Urinary bladder (tissue), 4 donors: ENCODE results near the gene COL13A1. TPM values are rescaled to one million over a fixed set of nuclear protein-coding genes. Genes with fewer than 3 reads are reported as not detected.

Source experiments
- DNase-seq: peaks from one replicate; pipeline ENCODE4 v3.0.0-alpha.2; 2015; ENCODE audit errors: extremely low spot score
- H3K27ac ChIP-seq: one replicate; pipeline ENCODE4 v1.5.1; 2013; ENCODE audit warnings: low read depth, mild to moderate bottlenecking, moderate library complexity
- H3K36me3 ChIP-seq: one replicate; pipeline ENCODE4 v1.6.1; 2013; ENCODE audit warnings: mild to moderate bottlenecking, moderate library complexity; ENCODE audit not compliant: insufficient read depth
- H3K4me1 ChIP-seq: one replicate; pipeline ENCODE4 v1.6.1; 2013; ENCODE audit warnings: mild to moderate bottlenecking, moderate library complexity; ENCODE audit not compliant: insufficient read depth
- H3K4me3 ChIP-seq: one replicate; pipeline ENCODE4 v1.5.1; 2013; ENCODE audit warnings: low read depth, low read length
- WGBS: extraction: QIAGEN DNeasy Blood & Tissue Kit; methylation state at CpG from one replicate; pipeline ENCODE4 v1.1.7; 2013; 5-methylcytosine and 5-hydroxymethylcytosine counted together
- polyA plus RNA-seq: library from polyadenylated mRNA; stranded (reverse); fragments of 200-250 nt; gene quantifications from one replicate; pipeline ENCODE4 v1.2.3, GENCODE V29; 2013
- total RNA-seq: library from RNA; depleted of rRNA; stranded (reverse); fragments of >200 nt; gene quantifications from one replicate; pipeline ENCODE4 v1.2.3, GENCODE V29; 2014
- donor health status: healthy with polysubstance abuse.
- donor health status: healthy.

Gene COL13A1
- total and polyA plus RNA-seq, 2 donors, result 5.7 to 9.2 TPM

GRCh38 chr10:69817078-69817581, 15.4 kb downstream of the COL13A1 start:
- Histone ChIP-seq H3K36me3 (no peaks in the 10 kb centered on the region), H3K4me3 (no peak overlapping the region), H3K27ac (no peak overlapping the region), H3K4me1 (no peaks in the 10 kb centered on the region)
- no peak for DNase-seq
- WGBS, result 48% methylated on average over 11 of the region's 11 CpGs

GRCh38 chr10:69818676-69819239, 17.1 kb downstream of the COL13A1 start:
- Histone ChIP-seq H3K27ac (no peak overlapping the region), H3K4me1 (no peaks in the 10 kb centered on the region), H3K36me3 (no peaks in the 10 kb centered on the region), H3K4me3 (no peak overlapping the region)
- DNase-seq, result no peak
- WGBS, result 94% methylated on average over 2 of the region's 2 CpGs

DNA sequence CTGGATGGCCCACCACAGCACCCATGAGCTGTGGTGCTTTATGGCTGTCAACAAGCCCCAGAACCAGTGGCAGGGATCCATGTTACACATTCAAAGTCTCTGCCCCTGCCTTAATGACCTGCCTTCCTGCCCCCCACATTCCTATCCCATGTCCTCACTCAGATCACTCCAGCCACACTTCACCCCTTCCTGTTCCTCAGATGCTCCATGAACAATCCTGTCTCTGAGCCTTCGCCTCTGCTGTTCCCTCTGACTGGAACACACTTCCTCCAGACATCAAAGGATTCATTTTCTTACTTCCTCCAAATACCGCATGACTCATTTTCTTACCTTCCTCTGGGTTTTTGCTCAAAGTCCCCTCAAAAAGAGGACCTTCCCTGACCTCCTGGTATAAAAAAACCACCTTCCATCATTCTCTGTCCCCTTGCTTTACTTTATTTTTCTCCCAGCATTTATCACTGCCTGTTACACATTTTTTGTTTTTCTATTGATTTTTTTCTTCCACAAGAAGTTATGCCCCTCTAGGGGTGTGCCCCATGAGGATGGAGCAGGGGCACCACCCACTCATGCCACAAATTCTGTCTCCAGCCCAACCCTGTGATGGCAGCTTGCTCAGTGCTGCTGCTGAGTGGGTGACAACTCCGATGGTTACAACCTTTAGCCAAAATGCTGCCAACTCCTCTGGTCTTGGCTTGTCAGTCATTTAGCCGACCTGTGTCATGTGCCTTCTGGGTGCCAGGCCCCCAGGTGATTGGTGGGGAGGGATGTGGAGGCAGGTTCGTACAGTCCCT, 18.2 kb downstream of the COL13A1 start:
- Histone ChIP-seq H3K36me3 (no peaks in the 10 kb centered on the region), H3K27ac (no peak overlapping the region), H3K4me3 (no peak overlapping the region), H3K4me1 (no peaks in the 10 kb centered on the region)
- DNase-seq, result no peak
- 87% methylated on average over 5 of the region's 5 CpGs for WGBS

- Histone ChIP-seq H3K4me3 (no peak overlapping the region), H3K27ac (no peak overlapping the region), H3K36me3 (no peaks in the 10 kb centered on the region), H3K4me1 (no peaks in the 10 kb centered on the region)
- WGBS, result 94% methylated on average over 4 of the region's 4 CpGs
- DNase-seq, result no peak
These were observed 19.1 kb downstream of the COL13A1 start for GRCh38 chr10:69820817-69821216.

DNA sequence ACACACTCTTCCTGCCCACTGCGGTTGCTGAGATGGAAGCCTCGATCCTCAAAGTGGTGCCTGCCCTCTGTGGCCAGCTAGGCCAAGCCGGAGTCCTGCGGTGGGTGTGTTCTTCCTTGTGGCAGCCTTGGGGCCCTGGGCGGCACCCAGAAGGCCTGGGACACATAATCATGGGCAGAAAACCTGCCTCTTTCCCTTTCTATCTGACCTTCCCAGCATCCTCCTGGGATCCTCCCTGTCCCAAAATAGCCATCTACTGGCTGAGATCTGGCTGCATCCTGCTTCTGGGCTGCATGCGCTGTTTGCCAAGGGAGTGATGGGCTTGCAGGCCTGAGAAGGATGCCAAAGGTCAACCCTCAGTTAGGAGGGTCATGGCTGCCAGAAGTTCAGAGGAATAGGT, 23.9 kb downstream of the COL13A1 start:
- no peak overlapping the region for H3K27ac ChIP-seq
- no peak for DNase-seq
- no peak overlapping the region for H3K4me3 ChIP-seq
- H3K4me1 ChIP-seq, result no peaks in the 10 kb centered on the region
- WGBS, result 83% methylated on average over 6 of the region's 6 CpGs
- no peaks in the 10 kb centered on the region for H3K36me3 ChIP-seq

DNA sequence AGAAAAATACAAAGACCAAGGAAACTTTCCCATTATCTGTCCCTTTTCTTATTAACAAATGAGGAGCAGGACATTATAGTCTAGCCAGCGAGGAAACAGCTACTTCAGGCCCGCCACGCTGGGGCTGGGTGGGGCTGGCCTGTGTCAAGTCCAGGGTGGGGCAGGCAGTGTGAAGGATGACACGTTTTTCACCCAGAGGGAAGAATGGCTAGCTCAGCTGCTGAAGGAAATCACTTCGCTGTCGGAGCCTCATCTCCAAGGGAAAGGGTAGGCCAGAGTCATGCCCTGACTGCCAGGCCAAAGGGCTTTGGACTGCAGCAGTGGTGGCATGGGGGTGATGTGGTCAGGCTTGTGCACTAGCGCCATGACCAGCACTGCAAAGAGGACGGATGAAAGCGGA, 24.4 kb downstream of the COL13A1 start:
- Histone ChIP-seq H3K27ac (no peak overlapping the region), H3K4me1 (no peaks in the 10 kb centered on the region), H3K36me3 (no peaks in the 10 kb centered on the region), H3K4me3 (no peak overlapping the region)
- DNase-seq, result no peak
- WGBS, result 78% methylated on average over 9 of the region's 9 CpGs

DNA sequence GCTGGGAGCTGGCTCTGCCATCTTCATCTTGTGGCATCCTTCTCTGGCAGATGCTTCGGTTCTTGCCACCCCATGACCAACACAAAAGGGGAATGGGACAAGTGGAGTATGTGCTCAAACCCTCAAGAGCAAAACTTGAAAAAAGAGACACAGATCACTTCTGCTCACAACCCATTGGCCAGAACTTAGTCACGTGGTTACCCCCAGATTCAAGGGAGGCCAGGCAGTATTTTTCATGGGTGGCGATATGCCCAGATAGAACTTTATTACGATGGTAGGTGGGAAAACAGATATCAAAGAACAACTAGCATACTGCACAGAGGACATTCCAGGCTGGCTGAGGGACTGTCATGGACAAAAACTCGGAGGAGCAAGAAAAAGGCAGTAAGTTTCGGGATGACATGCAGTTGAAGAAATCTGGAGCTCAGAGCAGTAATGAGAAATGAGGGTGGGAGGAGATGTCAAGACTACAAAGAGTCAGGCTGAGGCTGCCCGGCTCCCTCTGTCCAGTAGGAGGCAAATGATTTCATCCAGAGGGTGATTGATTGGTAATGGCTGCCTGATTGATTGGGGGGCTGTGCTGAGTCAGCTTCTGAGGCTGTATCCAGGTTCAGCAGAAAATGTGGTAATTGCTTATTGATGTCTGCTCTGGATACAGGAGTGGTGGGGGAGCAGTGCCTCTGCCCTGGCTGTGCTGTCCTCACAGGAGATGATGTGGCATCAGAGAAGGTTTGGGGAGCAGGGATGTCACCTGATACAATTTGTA, 25.3 kb downstream of the COL13A1 start:
- Histone ChIP-seq H3K4me3 (no peak overlapping the region), H3K27ac (no peak overlapping the region), H3K4me1 (no peaks in the 10 kb centered on the region), H3K36me3 (no peaks in the 10 kb centered on the region)
- DNase-seq, result no peak
- 87% methylated on average over 7 of the region's 7 CpGs for WGBS

- H3K4me3 ChIP-seq, result no peak overlapping the region
- H3K27ac ChIP-seq, result no peak overlapping the region
- H3K4me1 ChIP-seq, result no peaks in the 10 kb centered on the region
- DNase-seq, result no peak
- no peaks in the 10 kb centered on the region for H3K36me3 ChIP-seq
- 78% methylated on average over 9 of the region's 9 CpGs for WGBS
These were observed 26.6 kb downstream of the COL13A1 start for GRCh38 chr10:69828144-69828870.

GRCh38 chr10:69829775-69830174, 28.1 kb downstream of the COL13A1 start:
- no peak for DNase-seq
- 45% methylated on average over 8 of the region's 8 CpGs for WGBS
- no peak overlapping the region for H3K4me3 ChIP-seq
- H3K27ac ChIP-seq, result no peak overlapping the region
- no peaks in the 10 kb centered on the region for H3K4me1 ChIP-seq
- H3K36me3 ChIP-seq, result no peaks in the 10 kb centered on the region

GRCh38 chr10:69831231-69831855, 29.6 kb downstream of the COL13A1 start:
- WGBS, result 68% methylated on average over 5 of the region's 5 CpGs
- H3K27ac ChIP-seq, result no peak overlapping the region
- no peak overlapping the region for H3K4me3 ChIP-seq

GRCh38 chr10:69835233-69835632, 33.5 kb downstream of the COL13A1 start:
- no peak overlapping the region for H3K4me3 ChIP-seq
- H3K4me1 ChIP-seq, result no peaks in the 10 kb centered on the region
- 91% methylated on average over 6 of the region's 6 CpGs for WGBS
- no peaks in the 10 kb centered on the region for H3K36me3 ChIP-seq
- H3K27ac ChIP-seq, result no peak overlapping the region
- no peak for DNase-seq

More at GRCh38 chr10:69831231-69831855, 29.6 kb downstream of the COL13A1 start:
- Histone ChIP-seq H3K4me1 (no peaks in the 10 kb centered on the region), H3K36me3 (no peaks in the 10 kb centered on the region)
- DNase-seq, result no peak

GRCh38 chr10:69835875-69836730, 34.4 kb downstream of the COL13A1 start:
- DNase-seq, result no peak
- no peaks in the 10 kb centered on the region for H3K36me3 ChIP-seq

More at GRCh38 chr10:69835875-69836730, 34.4 kb downstream of the COL13A1 start:
- WGBS, result 61% methylated on average over 8 of the region's 8 CpGs
- H3K4me1 ChIP-seq, result no peaks in the 10 kb centered on the region
- H3K4me3 ChIP-seq, result no peak overlapping the region
- H3K27ac ChIP-seq, result no peak overlapping the region
